GM18861 (cell line): ENCODE measurements around the gene RAB5A.
"Not testable (repeated sequence)": the region's sequence is repeated elsewhere in the genome, so short reads cannot be mapped to it uniquely, and the experiment has no call there.

Experiments used
- ATAC-seq: cut with Tn5 transposase; IDR thresholded peaks from one replicate; pipeline ENCODE4 v1.9.1; 2021; ENCODE audit not compliant: unreplicated experiment

Gene RAB5A

GRCh38 chr3:19947549-19948225 lies 790 bp downstream of the RAB5A start:
- ATAC-seq: no peak

- ATAC-seq: no peak
These were observed 1.3 kb downstream of the RAB5A start for GRCh38 chr3:19948226-19948591.

GRCh38 chr3:19950316-19950715 lies 3.4 kb downstream of the RAB5A start:
- no peak for ATAC-seq

GRCh38 chr3:19954676-19955075 lies 7.8 kb downstream of the RAB5A start:
- ATAC-seq: no peak

- ATAC-seq: not testable (repeated sequence)
These were observed 10.5 kb downstream of the RAB5A start for GRCh38 chr3:19957354-19957753.

GRCh38 chr3:19959505-19959904 lies 12.6 kb downstream of the RAB5A start:
- ATAC-seq: no peak

- no peak for ATAC-seq
These were observed 13.8 kb downstream of the RAB5A start for GRCh38 chr3:19960696-19961095.

GRCh38 chr3:19961960-19962359 lies 15.1 kb downstream of the RAB5A start:
- ATAC-seq: no peak

GRCh38 chr3:19967208-19967607 lies 20.3 kb downstream of the RAB5A start:
- no peak for ATAC-seq

GRCh38 chr3:19967812-19968211 lies 20.9 kb downstream of the RAB5A start:
- ATAC-seq: no peak

GRCh38 chr3:19970327-19970726 lies 23.4 kb downstream of the RAB5A start:
- no peak for ATAC-seq

GRCh38 chr3:19972054-19972453 lies 25.2 kb downstream of the RAB5A start:
- no peak for ATAC-seq

GRCh38 chr3:19988904-19989303 lies 42.0 kb downstream of the RAB5A start:
- ATAC-seq: not testable (repeated sequence)

GRCh38 chr3:19994796-19995195 lies 47.9 kb downstream of the RAB5A start:
- ATAC-seq: no peak

GRCh38 chr3:19997502-19997901 lies 50.6 kb downstream of the RAB5A start:
- ATAC-seq: no peak

GRCh38 chr3:20001932-20002331 lies 55.0 kb downstream of the RAB5A start:
- no peak for ATAC-seq

GRCh38 chr3:20007960-20008359 lies 61.1 kb downstream of the RAB5A start:
- no peak for ATAC-seq

- ATAC-seq: no peak
These were observed 61.7 kb downstream of the RAB5A start for GRCh38 chr3:20008646-20009045.

- no peak for ATAC-seq
These were observed 65.3 kb downstream of the RAB5A start, which contains the start of gene PP2D1 for GRCh38 chr3:20012164-20012563. Gene PP2D1 (minus strand): TSS chr3:20012264. CDS start chr3:20012072, 192 bp downstream.

- ATAC-seq: no peak
These were observed 66.5 kb downstream of the RAB5A start for GRCh38 chr3:20013396-20013795.

- no peak for ATAC-seq
These were observed 68.6 kb downstream of the RAB5A start for GRCh38 chr3:20015525-20015924.

- ATAC-seq: not testable (repeated sequence)
These were observed 69.2 kb downstream of the RAB5A start for GRCh38 chr3:20016076-20016475.

GRCh38 chr3:20022954-20023622 lies 76.2 kb downstream of the RAB5A start:
- ATAC-seq: no peak
